Adipocyte (in vitro differentiated cells): ENCODE results near the gene IL1RAP.

ENCODE experiments used
- DNase-seq: peaks from one replicate; pipeline ENCODE4 v3.0.0-alpha.2; 2015; ENCODE audit warnings: low read depth
- H3K27me3 ChIP-seq: replicated peaks from 2 replicates; pipeline ENCODE4 v1.7.0; 2013; ENCODE audit warnings: mild to moderate bottlenecking, low read length, moderate library complexity; ENCODE audit not compliant: control insufficient read depth, insufficient read depth
- H3K36me3 ChIP-seq: 2 replicates; pipeline ENCODE4 v1.7.0; 2013; ENCODE audit warnings: low read length, mild to moderate bottlenecking, moderate library complexity; ENCODE audit not compliant: control insufficient read depth, insufficient read depth, severe bottlenecking
- H3K4me1 ChIP-seq: 2 replicates; pipeline ENCODE4 v1.7.0; 2013; ENCODE audit warnings: mild to moderate bottlenecking, low read length, moderate library complexity; ENCODE audit not compliant: control insufficient read depth, insufficient read depth
- H3K4me3 ChIP-seq: 2 replicates; pipeline ENCODE4 v1.7.0; 2013; ENCODE audit warnings: mild to moderate bottlenecking, low read length, moderate library complexity
- H3K9ac ChIP-seq: 2 replicates; pipeline ENCODE4 v1.7.0; 2013; ENCODE audit warnings: mild to moderate bottlenecking, low read length, moderate library complexity
- H3K9me3 ChIP-seq: 2 replicates; pipeline ENCODE4 v1.7.0; 2013; ENCODE audit warnings: mild to moderate bottlenecking, low read length, moderate library complexity; ENCODE audit not compliant: control insufficient read depth

Gene IL1RAP

DNA sequence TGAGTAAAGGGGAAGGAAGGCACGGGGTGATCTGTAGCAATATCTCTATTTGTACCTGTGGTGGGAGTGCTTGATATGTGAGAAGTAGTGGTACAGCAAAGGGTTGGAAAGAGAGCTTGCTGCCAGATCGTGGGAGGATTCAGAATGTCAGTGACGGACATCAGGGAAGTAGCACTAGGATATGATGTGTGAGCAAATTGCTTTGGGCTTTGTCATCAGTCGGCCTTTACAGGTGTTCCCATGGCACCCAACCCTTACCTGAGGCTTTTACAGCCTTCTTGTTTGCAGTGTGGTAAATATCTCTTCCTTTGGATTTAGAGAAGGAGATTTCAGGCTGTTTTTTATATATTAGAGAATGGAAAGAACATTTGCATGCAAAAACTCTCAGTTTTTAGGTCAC, 29.8 kb downstream of the IL1RAP start:
- peaks cover 33% of the 10 kb centered on the region for H3K4me1 ChIP-seq
- H3K36me3 ChIP-seq: no peaks in the 10 kb centered on the region
- no peak overlapping the region for H3K4me3 ChIP-seq
- no peak overlapping the region for H3K9ac ChIP-seq
- DNase-seq: no peak
- H3K27me3 ChIP-seq: no peaks in the 10 kb centered on the region
- H3K9me3 ChIP-seq: no peaks in the 10 kb centered on the region

DNA sequence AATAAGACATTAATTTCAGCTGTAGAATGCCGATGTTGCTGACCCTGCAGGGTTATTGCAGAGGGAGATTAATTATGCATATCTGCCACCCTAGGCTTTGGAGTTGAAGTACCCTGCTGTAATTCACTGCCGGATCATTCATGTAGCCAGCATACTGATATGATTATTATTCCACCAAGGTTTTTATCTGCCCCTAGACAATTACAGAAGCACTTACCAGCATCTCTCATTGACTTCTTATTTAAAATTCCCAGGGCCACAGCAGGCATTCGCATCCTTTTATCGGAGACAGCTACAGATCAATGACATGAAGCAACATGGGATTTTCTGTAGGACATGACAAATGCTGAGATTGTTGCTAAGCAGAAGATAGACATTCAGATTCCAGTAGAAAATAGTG, 31.3 kb downstream of the IL1RAP start:
- peaks cover 35% of the 10 kb centered on the region for H3K4me1 ChIP-seq

DNA sequence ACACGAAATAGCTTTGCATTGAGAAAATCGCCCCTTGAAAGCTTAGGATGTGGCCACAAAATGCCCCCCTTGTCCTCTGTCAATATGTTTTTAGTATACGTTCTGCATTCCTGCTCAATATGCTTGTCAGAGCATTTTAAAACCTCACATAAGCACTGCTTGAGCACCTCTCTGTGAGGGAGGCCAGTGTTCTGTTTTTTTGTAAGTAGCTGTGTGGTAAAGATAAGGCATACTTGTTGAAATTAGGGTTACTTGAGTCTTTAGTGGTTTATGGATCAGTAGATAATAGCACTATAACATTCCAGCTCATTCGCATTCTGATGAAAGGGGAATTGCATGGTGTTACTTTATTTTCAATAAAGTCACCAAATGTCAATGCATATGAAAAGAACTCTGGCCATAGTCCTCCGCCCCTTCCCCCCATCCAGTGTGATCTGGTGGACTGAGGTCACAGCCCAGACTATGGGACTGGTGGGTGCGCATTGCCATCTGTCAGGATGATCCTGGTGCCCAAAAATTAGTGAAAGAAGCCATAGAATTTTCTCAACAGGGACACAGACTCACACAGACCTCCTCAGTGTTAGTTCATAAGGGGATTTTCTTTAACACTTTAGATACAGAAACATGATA, 33.1 kb downstream of the IL1RAP start:
- Histone ChIP-seq H3K27me3 (no peaks in the 10 kb centered on the region), H3K9me3 (peaks cover 2% of the 10 kb centered on the region), H3K36me3 (no peaks in the 10 kb centered on the region), H3K9ac (no peak overlapping the region), H3K4me1 (peaks cover 27% of the 10 kb centered on the region), H3K4me3 (no peak overlapping the region)
- DNase-seq: no peak

More for the DNA sequence above, 31.3 kb downstream of the IL1RAP start:
- Histone ChIP-seq H3K9me3 (no peaks in the 10 kb centered on the region), H3K9ac (no peak overlapping the region), H3K36me3 (no peaks in the 10 kb centered on the region), H3K27me3 (no peaks in the 10 kb centered on the region), H3K4me3 (no peak overlapping the region)
- no peak for DNase-seq

DNA sequence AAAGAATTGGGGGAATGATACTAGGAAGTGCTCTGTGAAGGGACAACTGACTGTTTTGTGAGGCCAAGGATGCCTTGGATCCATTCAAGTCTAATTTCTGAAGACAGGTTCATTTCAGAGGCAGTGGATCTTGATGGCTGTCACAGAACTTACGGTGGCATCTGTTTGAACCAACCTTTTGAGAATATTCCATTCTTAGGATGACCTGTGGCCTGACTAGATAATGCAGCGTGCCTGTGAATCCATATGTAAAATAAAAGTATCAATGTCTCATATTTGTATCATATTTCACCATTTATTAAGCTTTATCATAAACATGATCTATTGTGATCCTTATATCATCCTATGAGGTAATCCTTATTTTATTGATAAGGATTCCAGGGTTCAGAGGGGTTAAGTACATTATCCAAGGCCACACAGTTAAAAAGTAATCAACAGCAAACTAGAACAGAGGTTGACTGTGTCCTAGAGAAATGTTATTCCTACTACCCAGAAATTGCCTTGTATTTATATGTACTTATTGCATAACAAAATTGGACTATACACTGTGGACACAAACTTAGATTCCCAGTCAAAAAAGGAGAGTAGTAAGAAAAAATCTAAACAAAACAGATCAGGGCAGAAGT, 34.3 kb downstream of the IL1RAP start:
- no peaks in the 10 kb centered on the region for H3K36me3 ChIP-seq
- peaks cover 8% of the 10 kb centered on the region for H3K9me3 ChIP-seq
- no peaks in the 10 kb centered on the region for H3K27me3 ChIP-seq
- H3K4me3 ChIP-seq: no peak overlapping the region
- H3K4me1 ChIP-seq: peaks cover 20% of the 10 kb centered on the region
- H3K9ac ChIP-seq: no peak overlapping the region
- no peak for DNase-seq

DNA sequence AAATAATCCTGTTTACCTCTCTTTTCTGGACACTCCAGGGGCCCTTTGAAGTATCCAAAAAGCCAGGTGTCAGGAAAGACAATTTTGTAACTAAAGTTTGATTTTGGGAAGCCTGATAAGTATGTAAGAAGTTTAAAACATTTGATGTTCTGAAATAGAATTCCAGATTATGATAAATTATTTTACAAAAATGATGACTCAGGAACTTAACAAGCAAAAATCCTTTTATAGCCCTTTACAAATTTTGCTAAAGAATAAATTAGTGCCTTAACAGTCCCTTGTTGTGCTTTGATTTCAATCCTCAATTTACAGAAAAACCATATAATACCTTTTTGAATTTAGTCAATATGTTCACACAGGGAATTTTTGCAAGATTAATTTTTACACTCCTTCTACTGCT, 38.1 kb downstream of the IL1RAP start:
- Histone ChIP-seq H3K4me3 (no peak overlapping the region), H3K36me3 (no peaks in the 10 kb centered on the region), H3K4me1 (peaks cover 10% of the 10 kb centered on the region), H3K27me3 (no peaks in the 10 kb centered on the region), H3K9ac (no peak overlapping the region), H3K9me3 (peaks cover 8% of the 10 kb centered on the region)
- no peak for DNase-seq

DNA sequence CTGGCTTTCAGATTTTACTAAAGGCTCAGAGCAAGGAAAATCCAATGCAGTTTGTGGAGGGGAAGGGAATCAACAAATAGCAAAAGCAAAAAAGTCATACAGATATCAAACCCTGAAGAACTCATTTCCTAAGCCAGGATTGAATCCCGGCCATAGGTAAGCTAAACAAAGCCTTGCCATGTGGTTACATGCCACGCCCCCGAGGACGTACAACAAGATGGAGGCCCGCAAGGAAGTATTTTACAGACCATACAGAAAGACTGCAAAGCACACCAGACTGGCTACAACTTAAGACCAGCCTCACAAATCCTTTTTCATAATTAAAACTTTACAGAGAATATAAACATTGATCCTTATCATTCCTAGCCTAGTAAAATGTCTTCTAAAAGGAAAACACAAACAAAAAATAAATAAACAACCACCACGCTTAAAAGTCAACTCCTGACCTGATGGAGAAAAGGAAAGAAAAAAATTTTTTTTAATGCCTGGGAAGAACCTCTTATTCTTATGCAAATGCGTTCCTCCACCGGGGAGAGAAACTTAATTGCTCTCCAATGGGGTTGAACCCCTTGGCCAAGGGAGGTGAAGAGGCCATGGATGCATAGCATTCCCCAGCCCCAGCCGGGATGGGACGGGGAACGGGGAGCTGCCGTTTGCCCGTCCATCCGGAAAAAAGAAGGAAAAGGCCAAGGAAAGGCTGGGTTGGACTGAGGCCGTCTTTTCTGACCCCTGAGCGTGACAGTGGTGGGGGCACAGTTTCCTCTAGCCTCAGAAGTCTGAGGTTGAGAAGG, 39.3 kb downstream of the IL1RAP start:
- Histone ChIP-seq H3K36me3 (no peaks in the 10 kb centered on the region), H3K9me3 (peaks cover 8% of the 10 kb centered on the region), H3K9ac (no peak overlapping the region), H3K27me3 (no peaks in the 10 kb centered on the region), H3K4me1 (peaks cover 6% of the 10 kb centered on the region), H3K4me3 (no peak overlapping the region)
- no peak for DNase-seq

DNA sequence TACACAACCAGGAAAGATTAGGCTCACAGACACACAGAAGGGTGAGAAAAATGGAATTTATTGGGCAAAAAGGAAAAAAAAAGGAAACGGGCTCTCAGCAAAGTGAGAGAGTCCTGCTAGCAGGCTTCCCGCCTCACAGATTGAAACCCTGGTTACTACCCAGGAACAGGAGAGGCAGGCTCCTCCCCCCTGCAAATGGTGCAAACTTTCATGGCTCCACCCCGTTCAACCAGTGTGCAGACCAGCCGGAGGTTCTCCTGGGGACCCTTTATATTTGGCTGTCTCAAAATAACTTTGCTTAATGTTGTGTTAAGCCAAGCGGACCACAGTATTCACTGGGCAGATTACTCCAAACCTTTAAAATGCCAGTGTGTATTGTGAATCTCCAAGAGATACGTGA, 40.3 kb downstream of the IL1RAP start:
- no peak overlapping the region for H3K9ac ChIP-seq
- H3K4me3 ChIP-seq: no peak overlapping the region
- peaks cover 15% of the 10 kb centered on the region for H3K9me3 ChIP-seq
- DNase-seq: no peak
- H3K27me3 ChIP-seq: no peaks in the 10 kb centered on the region
- H3K4me1 ChIP-seq: no peaks in the 10 kb centered on the region
- peaks cover 2% of the 10 kb centered on the region for H3K36me3 ChIP-seq

DNA sequence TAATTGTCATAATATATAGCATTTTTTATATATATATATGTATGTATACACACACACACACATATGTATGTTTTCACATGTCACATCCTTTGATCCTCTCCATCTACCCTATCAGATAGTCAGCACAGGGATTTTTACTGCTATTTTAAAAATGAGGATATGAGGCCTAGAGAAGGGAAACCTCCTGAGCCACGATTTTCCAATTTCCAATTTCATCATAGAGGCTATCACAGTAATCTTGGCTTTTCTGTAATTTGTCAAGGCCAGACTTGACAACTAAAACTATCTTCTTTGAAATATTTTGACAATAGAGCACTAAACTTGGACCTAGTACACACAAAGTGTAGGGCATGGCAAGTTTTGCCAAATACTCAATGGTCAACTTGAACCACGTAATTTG, 42.5 kb downstream of the IL1RAP start:
- DNase-seq: no peak
- Histone ChIP-seq H3K27me3 (no peaks in the 10 kb centered on the region), H3K4me1 (no peaks in the 10 kb centered on the region), H3K4me3 (no peak overlapping the region), H3K9me3 (peaks cover 22% of the 10 kb centered on the region), H3K9ac (no peak overlapping the region), H3K36me3 (peaks cover 9% of the 10 kb centered on the region)

DNA sequence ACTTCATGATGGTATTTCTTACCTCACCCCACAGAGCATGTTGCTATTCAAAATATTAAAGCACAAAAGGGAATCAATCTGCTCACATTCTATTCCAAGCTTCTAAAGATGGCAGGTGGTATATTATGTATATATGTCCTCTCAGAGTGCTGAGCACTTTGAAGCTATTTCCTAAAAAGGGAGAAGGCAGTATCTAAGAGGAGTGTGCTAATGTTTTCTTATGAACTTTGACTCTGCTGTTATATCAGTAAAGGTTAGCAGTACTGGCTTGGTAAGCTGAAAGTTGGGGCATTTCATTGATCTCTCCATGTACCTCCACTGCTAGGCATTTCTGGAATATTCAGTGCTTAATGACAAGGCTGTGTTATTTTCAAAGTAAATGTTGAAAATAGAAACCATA, 43.4 kb downstream of the IL1RAP start:
- no peak for DNase-seq
- H3K9ac ChIP-seq: no peak overlapping the region
- H3K36me3 ChIP-seq: peaks cover 9% of the 10 kb centered on the region
- no peak overlapping the region for H3K4me3 ChIP-seq
- H3K9me3 ChIP-seq: peaks cover 17% of the 10 kb centered on the region
- H3K4me1 ChIP-seq: no peaks in the 10 kb centered on the region
- no peaks in the 10 kb centered on the region for H3K27me3 ChIP-seq

DNA sequence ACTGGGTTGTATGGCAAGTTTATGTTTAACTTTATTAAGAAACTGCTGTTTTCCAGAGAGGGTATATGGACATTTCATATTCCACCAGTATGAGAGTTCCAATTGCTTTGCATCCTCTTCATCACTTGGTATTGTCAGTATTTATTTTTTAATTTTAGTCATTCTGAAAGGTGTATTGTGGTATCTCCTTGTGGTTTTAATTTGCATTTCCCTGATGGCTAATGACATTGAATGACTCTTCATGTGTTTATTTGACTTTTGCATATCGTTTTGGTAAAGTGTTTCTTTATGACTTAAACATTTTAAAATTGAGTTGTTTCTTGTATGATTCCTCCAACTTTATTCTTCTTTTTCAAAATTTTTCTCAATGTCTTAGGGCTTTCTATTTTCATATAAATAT, 44.4 kb downstream of the IL1RAP start:
- H3K9me3 ChIP-seq: peaks cover 14% of the 10 kb centered on the region
- DNase-seq: no peak

DNA sequence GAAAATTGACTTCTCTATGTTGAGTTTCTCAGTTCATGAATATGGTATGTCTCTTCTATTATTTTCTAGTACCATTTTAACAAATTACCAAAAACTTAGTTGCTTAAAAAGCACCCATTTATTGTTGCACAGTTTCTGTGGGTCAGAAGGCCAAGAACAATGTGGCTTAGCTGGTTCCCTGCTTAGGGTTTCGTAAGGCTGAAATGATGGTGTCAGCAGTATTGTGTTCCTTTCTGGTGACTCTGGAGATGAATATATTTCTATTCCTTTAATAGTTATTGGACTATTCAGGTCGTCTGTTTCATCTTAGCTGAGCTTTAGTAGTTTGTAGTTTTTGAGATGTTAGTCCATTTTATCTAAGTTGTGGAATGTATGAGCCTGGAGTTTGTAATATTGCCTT, 44.9 kb downstream of the IL1RAP start:
- Histone ChIP-seq H3K9ac (no peak overlapping the region), H3K27me3 (no peaks in the 10 kb centered on the region), H3K9me3 (peaks cover 14% of the 10 kb centered on the region), H3K4me1 (peaks cover 5% of the 10 kb centered on the region), H3K36me3 (peaks cover 9% of the 10 kb centered on the region), H3K4me3 (no peak overlapping the region)
- DNase-seq: no peak

More for the DNA sequence above, 44.4 kb downstream of the IL1RAP start:
- Histone ChIP-seq H3K4me3 (no peak overlapping the region), H3K27me3 (no peaks in the 10 kb centered on the region), H3K9ac (no peak overlapping the region), H3K36me3 (peaks cover 9% of the 10 kb centered on the region), H3K4me1 (peaks cover 3% of the 10 kb centered on the region)
